ENCODE measurements around the gene ARIH2.

The ARIH2 gene

DNA sequence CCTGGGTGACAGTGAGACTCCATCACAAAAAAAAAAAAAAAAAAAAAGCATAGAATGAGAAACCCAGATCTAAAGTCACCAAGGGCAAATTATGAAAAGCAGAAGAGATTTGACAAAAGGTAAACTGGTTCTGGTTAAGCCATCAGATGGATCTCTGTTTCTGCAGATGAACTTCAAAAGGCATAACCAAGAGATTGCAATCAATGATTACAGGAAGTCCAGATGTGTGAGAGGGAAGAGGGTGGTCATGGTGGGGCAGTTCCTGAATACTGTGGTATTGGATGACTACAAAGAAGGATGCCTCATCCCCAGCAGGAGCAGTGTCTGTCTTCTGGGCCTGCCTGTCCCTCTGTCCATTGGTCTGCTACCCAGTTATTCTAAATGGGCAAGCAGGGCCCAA is 75.2 kb downstream of the ARIH2 start:
- TF ChIP-seq, protein P1, sequence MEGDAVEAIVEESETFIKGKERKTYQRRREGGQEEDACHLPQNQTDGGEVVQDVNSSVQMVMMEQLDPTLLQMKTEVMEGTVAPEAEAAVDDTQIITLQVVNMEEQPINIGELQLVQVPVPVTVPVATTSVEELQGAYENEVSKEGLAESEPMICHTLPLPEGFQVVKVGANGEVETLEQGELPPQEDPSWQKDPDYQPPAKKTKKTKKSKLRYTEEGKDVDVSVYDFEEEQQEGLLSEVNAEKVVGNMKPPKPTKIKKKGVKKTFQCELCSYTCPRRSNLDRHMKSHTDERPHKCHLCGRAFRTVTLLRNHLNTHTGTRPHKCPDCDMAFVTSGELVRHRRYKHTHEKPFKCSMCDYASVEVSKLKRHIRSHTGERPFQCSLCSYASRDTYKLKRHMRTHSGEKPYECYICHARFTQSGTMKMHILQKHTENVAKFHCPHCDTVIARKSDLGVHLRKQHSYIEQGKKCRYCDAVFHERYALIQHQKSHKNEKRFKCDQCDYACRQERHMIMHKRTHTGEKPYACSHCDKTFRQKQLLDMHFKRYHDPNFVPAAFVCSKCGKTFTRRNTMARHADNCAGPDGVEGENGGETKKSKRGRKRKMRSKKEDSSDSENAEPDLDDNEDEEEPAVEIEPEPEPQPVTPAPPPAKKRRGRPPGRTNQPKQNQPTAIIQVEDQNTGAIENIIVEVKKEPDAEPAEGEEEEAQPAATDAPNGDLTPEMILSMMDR (IDR thresholded peaks at IDR 0.05; ENCODE audit: low read length, missing control alignments) = no peak
- DNase-seq (ENCODE audit: low read depth) = no peak
- no peak overlapping the region for H3K4me3 ChIP-seq (replicated peaks; ENCODE audit: low read depth, low read length)

DNA sequence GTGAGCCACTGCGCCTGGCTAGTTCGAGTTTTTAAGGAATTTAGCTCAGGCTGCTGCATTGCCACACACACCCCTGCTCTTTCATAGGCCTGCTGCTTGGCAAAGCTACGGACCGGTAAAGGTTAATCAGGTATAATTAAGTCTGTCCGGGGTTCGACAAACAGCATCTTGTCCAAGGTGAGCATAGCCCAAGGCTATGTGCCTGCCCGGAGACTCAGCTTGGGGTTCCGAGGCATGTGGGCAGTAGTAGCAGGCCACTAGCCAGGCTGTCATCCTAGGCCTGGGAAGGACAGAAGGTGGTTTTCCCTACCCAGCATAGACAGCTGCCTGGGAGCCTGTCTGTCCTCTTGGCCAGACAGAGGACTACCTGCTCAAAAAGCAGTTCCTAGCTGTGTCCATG is 78.0 kb downstream of the ARIH2 start:
- no peak for DNase-seq (ENCODE audit: low read depth)
- TF ChIP-seq, protein P1 (IDR thresholded peaks at IDR 0.05; ENCODE audit: low read length, missing control alignments) = no peak
- no peak overlapping the region for H3K4me3 ChIP-seq (replicated peaks; ENCODE audit: low read depth, low read length)

DNA sequence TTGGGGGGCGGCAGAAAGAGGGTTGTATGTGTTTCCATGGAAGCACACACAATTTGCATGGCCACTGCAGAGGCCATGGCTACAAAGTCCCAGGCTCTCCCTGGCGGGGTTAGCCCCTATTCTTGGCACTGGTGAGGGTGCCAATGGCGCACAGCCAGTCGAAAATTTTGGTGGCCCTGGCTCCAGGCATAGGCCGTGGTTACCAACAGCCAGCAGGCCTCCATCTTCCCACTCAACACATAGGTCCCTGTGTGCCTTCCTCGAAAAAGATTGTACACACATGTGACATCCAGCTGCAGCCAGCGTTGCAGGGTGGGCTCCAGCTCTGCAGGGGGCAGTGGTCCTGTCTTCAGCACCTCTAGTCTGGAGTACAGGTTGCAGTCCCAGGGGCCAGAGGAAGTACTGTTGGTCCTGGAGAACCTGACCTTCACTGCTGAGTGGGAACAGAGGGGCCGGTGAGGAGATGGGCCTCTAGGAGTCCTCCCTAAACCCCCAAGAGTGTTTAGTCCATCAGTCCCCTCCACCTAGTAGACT is 78.5 kb downstream of the ARIH2 start:
- no peak for DNase-seq (ENCODE audit: low read depth)
- no peak overlapping the region for H3K4me3 ChIP-seq (replicated peaks; ENCODE audit: low read depth, low read length)
- TF ChIP-seq, protein P1 (IDR thresholded peaks at IDR 0.05; ENCODE audit: low read length, missing control alignments) = no peak

DNA sequence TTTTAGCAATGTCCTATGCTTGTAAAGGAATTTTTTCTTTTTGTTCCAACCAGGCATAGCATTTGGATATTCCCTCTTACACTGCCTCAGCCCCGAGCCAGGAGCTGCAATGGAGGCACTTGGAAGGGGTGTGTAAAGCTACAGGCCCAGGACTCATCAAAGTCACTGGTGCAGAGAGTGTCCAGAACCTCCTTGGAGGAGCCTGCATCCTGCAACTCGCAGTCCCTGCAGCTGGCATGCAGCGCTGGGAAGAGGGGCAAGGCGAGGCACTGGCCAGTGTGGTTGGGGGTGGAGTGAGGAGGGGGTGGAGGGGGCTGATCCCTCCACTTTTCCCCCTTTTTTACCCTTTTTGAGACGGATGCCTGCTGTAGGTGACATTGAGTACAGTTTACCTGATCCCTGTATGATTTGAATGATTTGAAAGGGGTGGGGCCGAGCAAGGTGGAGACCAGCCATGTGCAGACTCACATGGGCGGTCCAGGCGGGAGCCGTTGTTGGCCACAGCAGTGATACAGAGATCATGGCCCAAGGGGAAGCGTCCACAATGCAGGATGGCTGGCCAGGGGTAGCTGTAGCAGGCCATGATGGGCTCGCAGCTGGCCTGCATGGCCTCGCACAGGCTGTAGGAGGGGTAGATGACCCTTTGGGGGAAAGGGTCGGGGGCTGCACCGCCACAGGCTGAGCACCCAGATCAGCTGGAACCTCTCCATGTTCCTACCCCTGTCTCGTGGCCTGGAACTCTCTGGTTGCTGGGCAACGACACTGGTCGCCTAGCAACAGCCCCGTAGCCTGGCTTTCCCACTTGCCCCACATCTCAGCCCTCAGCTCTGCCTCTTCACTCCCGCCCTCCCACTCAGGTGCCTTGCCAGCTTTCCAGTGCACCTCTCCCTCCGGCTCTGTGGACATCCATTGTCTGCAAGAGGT is 79.3 kb downstream of the ARIH2 start:
- DNase-seq (ENCODE audit: low read depth) = no peak
- TF ChIP-seq, protein P1 (IDR thresholded peaks at IDR 0.05; ENCODE audit: low read length, missing control alignments) = no peak
- no peak overlapping the region for H3K4me3 ChIP-seq (replicated peaks; ENCODE audit: low read depth, low read length)

DNA sequence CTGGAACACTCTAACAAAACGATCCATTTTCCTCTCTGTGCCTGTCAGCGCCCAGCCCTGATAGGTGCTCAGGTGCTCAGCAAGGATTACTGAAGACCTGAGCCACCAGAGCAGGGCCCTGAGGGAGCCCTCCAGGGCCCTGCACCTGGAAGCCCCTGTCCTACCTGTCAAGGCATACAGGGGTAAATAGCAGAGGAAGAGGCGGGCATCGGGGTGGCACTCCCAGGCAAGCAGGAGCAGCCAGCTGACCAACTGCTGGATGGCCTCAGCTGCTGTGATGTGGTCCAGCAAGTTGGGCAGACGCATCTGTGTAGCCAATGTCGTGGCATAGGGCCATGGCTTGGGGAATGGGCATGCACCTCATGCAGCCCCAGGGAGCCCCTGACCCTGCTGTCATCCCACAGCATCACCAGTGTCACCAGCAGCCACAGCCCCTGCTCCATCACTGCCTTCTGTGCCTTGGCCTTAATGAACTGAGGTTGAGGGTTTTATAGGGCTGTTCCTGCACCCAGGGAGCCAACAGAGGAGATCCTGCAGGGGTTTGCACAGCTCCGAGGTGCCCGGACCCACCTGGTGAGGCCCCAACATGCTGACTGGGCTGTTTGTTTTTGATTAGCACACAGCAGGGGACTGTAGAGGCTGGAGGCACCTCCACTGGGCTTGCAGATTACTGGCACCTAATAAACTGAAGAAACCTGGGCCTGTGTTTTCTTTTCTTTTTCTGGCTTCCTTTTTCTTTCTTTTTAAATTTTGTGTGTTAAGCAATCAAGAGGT is 80.6 kb downstream of the ARIH2 start:
- no peak for DNase-seq (ENCODE audit: low read depth)
- no peak overlapping the region for H3K4me3 ChIP-seq (replicated peaks; ENCODE audit: low read depth, low read length)
- TF ChIP-seq, protein P1 (IDR thresholded peaks at IDR 0.05; ENCODE audit: low read length, missing control alignments) = no peak

DNA sequence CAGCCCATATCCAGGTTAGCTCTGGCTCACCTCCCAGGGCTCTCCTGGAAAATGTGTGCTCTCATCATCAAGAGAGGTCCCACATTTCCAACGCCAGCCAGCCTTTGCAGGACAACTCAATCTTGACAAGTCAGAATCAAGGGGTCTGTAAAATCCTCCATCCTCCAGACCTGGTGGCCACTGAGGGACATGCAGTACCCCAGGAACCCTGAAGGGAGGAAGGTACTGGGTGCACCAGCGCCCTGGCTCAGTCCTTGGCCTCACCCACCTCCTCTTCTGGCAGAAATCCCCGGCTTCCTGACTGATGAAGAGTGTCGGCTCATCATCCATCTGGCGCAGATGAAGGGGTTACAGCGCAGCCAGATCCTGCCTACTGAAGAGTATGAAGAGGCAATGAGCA is 82.5 kb downstream of the ARIH2 start:
- TF ChIP-seq, protein P1 (IDR thresholded peaks at IDR 0.05; ENCODE audit: low read length, missing control alignments) = no peak
- no peak for DNase-seq (ENCODE audit: low read depth)
- H3K4me3 ChIP-seq (replicated peaks; ENCODE audit: low read depth, low read length) = no peak overlapping the region
